GM19351 (cell line): Measurements from ENCODE around the gene PELO.

Experiments used
- ATAC-seq: cut with Tn5 transposase; IDR thresholded peaks from one replicate; pipeline ENCODE4 v1.9.1; 2021; ENCODE audit warnings: mild to moderate bottlenecking, moderate library complexity; ENCODE audit not compliant: unreplicated experiment

The PELO gene

GRCh38 chr5:52822437-52822836, 34.7 kb downstream of the PELO start:
- no peak for ATAC-seq

GRCh38 chr5:52824827-52825226, 37.1 kb downstream of the PELO start:
- ATAC-seq = no peak

GRCh38 chr5:52825826-52826225, 38.1 kb downstream of the PELO start:
- ATAC-seq = peak; percentile 97

GRCh38 chr5:52827815-52828214, 40.1 kb downstream of the PELO start:
- ATAC-seq = no peak

DNA sequence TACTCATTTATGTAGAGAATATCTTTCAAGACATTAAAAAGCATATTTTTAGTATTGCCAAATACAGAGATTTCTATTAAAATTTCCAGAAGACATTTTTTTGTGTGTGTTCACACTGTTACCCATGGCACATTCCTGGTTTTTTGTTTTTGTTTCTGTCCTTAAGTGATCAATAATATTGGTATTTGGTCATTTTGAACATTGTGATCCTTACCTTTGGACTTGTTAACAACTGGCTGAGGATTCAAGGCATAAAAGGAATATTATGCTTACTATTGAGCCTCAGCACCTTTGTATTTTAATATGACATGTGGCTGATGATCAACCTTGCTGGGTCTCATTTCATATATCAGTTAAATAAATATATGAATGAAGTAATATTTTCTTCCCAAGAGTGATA, 41.9 kb downstream of the PELO start:
- ATAC-seq = no peak

GRCh38 chr5:52830650-52831049, 42.9 kb downstream of the PELO start:
- no peak for ATAC-seq

DNA sequence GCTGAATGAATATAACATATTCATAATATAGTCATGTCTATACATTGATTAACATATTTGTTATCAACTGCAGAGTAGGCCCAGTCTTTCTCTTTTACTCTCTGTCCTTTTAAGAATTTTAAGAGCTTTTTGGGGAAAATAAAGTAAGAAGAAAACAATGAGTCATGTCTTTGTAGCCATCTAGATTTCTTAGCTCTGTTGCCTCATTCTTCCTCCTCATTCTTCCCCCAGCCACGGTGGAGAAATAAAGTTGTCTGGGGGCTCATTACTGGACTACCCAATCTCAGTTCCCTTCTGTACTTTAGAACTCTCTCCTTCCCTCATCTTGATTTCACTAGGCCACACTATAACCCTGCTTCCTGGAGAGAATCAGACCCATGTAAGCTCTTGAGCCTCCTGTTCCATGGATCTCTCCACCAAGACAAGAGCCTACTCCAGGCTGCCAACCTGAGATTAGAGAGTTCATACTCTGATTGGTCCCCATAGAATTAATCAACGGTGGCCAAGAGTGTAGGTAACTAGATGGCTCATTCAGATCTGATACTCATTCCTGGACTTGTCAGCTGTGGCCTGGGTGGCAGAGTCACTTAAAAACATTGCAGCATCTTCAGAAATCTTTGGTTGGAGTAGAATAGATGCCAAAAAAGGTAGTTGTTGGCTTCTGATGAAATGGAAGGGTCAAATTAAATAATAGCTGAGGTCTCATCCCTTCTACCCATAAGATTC, 44.2 kb downstream of the PELO start:
- ATAC-seq = no peak

- no peak for ATAC-seq
Observed at GRCh38 chr5:52834320-52834719, 46.6 kb downstream of the PELO start.

DNA sequence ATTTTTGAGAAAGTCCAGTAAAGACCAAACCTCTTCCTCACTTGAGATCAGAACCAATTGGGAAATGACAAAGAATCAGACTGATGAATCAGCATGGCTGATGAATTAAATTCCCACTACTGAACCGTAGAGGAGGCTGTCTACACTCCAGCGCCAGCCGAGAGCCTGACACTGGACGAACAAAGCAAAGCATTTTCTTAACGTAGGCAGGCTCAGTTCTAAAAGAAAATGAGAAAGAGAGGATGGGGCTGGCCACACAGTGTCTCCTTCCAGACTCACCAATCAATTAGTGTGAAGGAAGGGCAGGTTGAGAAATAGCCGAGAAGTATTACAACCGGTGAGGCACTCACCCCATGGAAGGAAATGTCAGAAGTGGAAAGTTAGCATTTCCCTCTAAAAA, 49.4 kb downstream of the PELO start:
- no peak for ATAC-seq
